ENCODE measurements around the gene CDH10.

Gene CDH10

GRCh38 chr5:24491490-24491889, 153.3 kb downstream of the CDH10 start:
- DNase-seq (ENCODE audit: extremely low read depth in 1 of 2, low read depth in 1 of 2), result no peak

- DNase-seq (ENCODE audit: extremely low read depth in 1 of 2, low read depth in 1 of 2), result no peak
These were observed 157.2 kb downstream of the CDH10 start for GRCh38 chr5:24487368-24488229.

- no peak for DNase-seq (ENCODE audit: extremely low read depth in 1 of 2, low read depth in 1 of 2)
These were observed 163.8 kb downstream of the CDH10 start for GRCh38 chr5:24480952-24481351.

- no peak for DNase-seq (ENCODE audit: extremely low read depth in 1 of 2, low read depth in 1 of 2)
These were observed 166.8 kb downstream of the CDH10 start for GRCh38 chr5:24477958-24478357.

- no peak for DNase-seq (ENCODE audit: extremely low read depth in 1 of 2, low read depth in 1 of 2)
These were observed 169.7 kb downstream of the CDH10 start for GRCh38 chr5:24475101-24475500.

GRCh38 chr5:24474685-24475084, 170.1 kb downstream of the CDH10 start:
- DNase-seq (ENCODE audit: extremely low read depth in 1 of 2, low read depth in 1 of 2), result no peak

- no peak for DNase-seq (ENCODE audit: extremely low read depth in 1 of 2, low read depth in 1 of 2)
These were observed 172.3 kb downstream of the CDH10 start for GRCh38 chr5:24472518-24472917.

GRCh38 chr5:24444414-24444813, 200.4 kb downstream of the CDH10 start:
- no peak for DNase-seq (ENCODE audit: extremely low read depth in 1 of 2, low read depth in 1 of 2)

GRCh38 chr5:24439465-24439864, 205.3 kb downstream of the CDH10 start:
- DNase-seq (ENCODE audit: extremely low read depth in 1 of 2, low read depth in 1 of 2), result no peak

All from activated CD8-positive, alpha-beta memory T cell treated with anti-CD3 and anti-CD28 coated beads for 1 hour (primary cell).